ENCODE data around the gene SLC26A6. TPM values are rescaled to one million over a fixed set of nuclear protein-coding genes. Genes with fewer than 3 reads are reported as not detected.

SLC26A6 gene
- total RNA-seq, 1 experiment from 2014 or later = 36.3 TPM

GRCh38 chr3:48591886-48592518 is 43.3 kb downstream of the SLC26A6 start:
- Histone ChIP-seq H3K27me3 (ENCODE audit: control insufficient read depth, insufficient read depth, low read length) (no peaks in the 10 kb centered on the region), H3K4me1 (ENCODE audit: control insufficient read depth, insufficient read depth, low read length) (peaks cover 16% of the 10 kb centered on the region), H3K9me3 (ENCODE audit: control insufficient read depth, insufficient read depth, low read depth, low read length) (no peaks in the 10 kb centered on the region), H3K36me3 (ENCODE audit: control insufficient read depth, insufficient read depth, low read length) (no peaks in the 10 kb centered on the region), H3K27ac (ENCODE audit: low read length) (no peak overlapping the region), H3K4me3 (ENCODE audit: low read depth in 2 of 2, low read length in 2 of 2) (no peak overlapping the region)
- intact Hi-C loops (cut with micrococcal nuclease; ENCODE audit: unreplicated experiment) = no loop called here
- POLR2A ChIA-PET = no interaction called here
- no peak for ATAC-seq
- CTCF ChIA-PET = no interaction called here
- DNase-seq (ENCODE audit: low read depth, low spot score) = no peak
- BruUV-seq (replicated peaks) = no TSS peak
- in situ Hi-C loops (cut with HindIII; ENCODE audit: low pct_unique_long_range_greater_than_20kb, low sequenced_read_pairs) = no loop called here
- no peak for TF ChIP-seq TCF7L2 (IDR thresholded peaks at IDR 0.05; ENCODE audit: low read depth, low read length)
- TF ChIP-seq REST (IDR thresholded peaks at IDR 0.05; ENCODE audit: insufficient read depth in 1 of 2, low read depth in 2 of 2, low read length in 1 of 2) = no peak
- no peak for TF ChIP-seq POLR2AphosphoS5 (IDR thresholded peaks at IDR 0.05; ENCODE audit: low read depth, low read length)
- TF ChIP-seq SIN3A (IDR thresholded peaks at IDR 0.05; ENCODE audit: borderline replicate concordance, insufficient read depth, low read depth, low read length) = no peak
- no peak for TF ChIP-seq CTCF (IDR thresholded peaks at IDR 0.05)

- Histone ChIP-seq H3K27me3 (ENCODE audit: control insufficient read depth, insufficient read depth, low read length) (no peaks in the 10 kb centered on the region), H3K36me3 (ENCODE audit: control insufficient read depth, insufficient read depth, low read length) (no peaks in the 10 kb centered on the region), H3K9me3 (ENCODE audit: control insufficient read depth, insufficient read depth, low read depth, low read length) (no peaks in the 10 kb centered on the region), H3K4me1 (ENCODE audit: control insufficient read depth, insufficient read depth, low read length) (peaks cover 11% of the 10 kb centered on the region), H3K4me3 (ENCODE audit: low read depth in 2 of 2, low read length in 2 of 2) (no peak overlapping the region), H3K27ac (ENCODE audit: low read length) (no peak overlapping the region)
- DNase-seq (ENCODE audit: low read depth, low spot score) = no peak
- no peak for ATAC-seq
- intact Hi-C loops (cut with micrococcal nuclease; ENCODE audit: unreplicated experiment) (no loop called here), in situ Hi-C loops (cut with HindIII; ENCODE audit: low pct_unique_long_range_greater_than_20kb, low sequenced_read_pairs) (no loop called here)
- BruUV-seq (replicated peaks) = no TSS peak
- ChIA-PET POLR2A (no interaction called here), CTCF (no interaction called here)
- no peak for TF ChIP-seq POLR2AphosphoS5 (IDR thresholded peaks at IDR 0.05; ENCODE audit: low read depth, low read length)
- TF ChIP-seq SIN3A (IDR thresholded peaks at IDR 0.05; ENCODE audit: borderline replicate concordance, insufficient read depth, low read depth, low read length) = no peak
- TF ChIP-seq TCF7L2 (IDR thresholded peaks at IDR 0.05; ENCODE audit: low read depth, low read length) = no peak
- TF ChIP-seq CTCF (IDR thresholded peaks at IDR 0.05) = no peak
- no peak for TF ChIP-seq REST (IDR thresholded peaks at IDR 0.05; ENCODE audit: insufficient read depth in 1 of 2, low read depth in 2 of 2, low read length in 1 of 2)
Measured at GRCh38 chr3:48591436-48591835, 43.8 kb downstream of the SLC26A6 start.
